K562 (cell line): Measurements from ENCODE around the gene DXO.
"Not testable (repeated sequence)": the region's sequence is repeated elsewhere in the genome, so short reads cannot be mapped to it uniquely, and the experiment has no call there.

Experiments used
- ATF1 ChIP-seq, 2 experiments: fragments of 450-650 bp in 1 of 2; IDR thresholded peaks; 2 replicates each; pipeline ENCODE4 v1.6.1; 2016; ENCODE audit warnings: missing compliant biosample characterization in 1 of 2, missing genetic modification characterization in 1 of 2
- ATF3 ChIP-seq, 2 experiments: fragments of 450-650 bp in 1 of 2; sonication (generic) in 1 of 2; formaldehyde crosslinking in 1 of 2; IDR thresholded peaks in 1 of 2; conservative IDR thresholded peaks in 1 of 2; 2 replicates each; pipeline versions ENCODE4 v1.6.1 to v1.8.1; 2016 to 2023; ENCODE audit warnings: mild to moderate bottlenecking in 2 of 2, moderate library complexity in 2 of 2, inconsistent platforms in 1 of 2, missing genetic modification reagents in 1 of 2
- ELF1 ChIP-seq: fragments of 200-800 bp; sonication (Bioruptor generic); IDR thresholded peaks from 2 replicates; pipeline ENCODE4 v1.6.1; 2016; ENCODE audit warnings: missing genetic modification characterization, missing compliant biosample characterization
- KLF6 ChIP-seq: fragments of 250-450 bp; sonication (Bioruptor Pico); IDR thresholded peaks from 2 replicates; pipeline ENCODE4 v1.4.0; 2020; ENCODE audit warnings: mild to moderate bottlenecking, moderate library complexity, borderline replicate concordance
- YY1 ChIP-seq, 3 experiments: IDR thresholded peaks; 2 replicates each; pipeline ENCODE4 v1.6.1; 2011; ENCODE audit warnings: low read length in 2 of 3, mild to moderate bottlenecking in 2 of 3, moderate library complexity in 2 of 3, borderline replicate concordance in 1 of 3, control low read depth in 1 of 3, low read depth in 1 of 3; ENCODE audit not compliant: insufficient read depth in 3 of 3, insufficient replicate concordance in 2 of 3, control insufficient read depth in 1 of 3, insufficient read length in 1 of 3; ENCODE audit errors: extremely low read depth in 1 of 3
- ZNF263 ChIP-seq: sonication (generic); formaldehyde crosslinking; IDR thresholded peaks from 2 replicates; pipeline ENCODE4 v1.8.0; 2022; ENCODE audit warnings: mild to moderate bottlenecking, missing genetic modification reagents, borderline replicate concordance
- TF ChIP-seq, protein P1 (sequence below): fragments of 250-450 bp; sonication (Bioruptor Pico); IDR thresholded peaks from 2 replicates; pipeline ENCODE4 v1.6.1; 2021; ENCODE audit warnings: mild to moderate bottlenecking

GRCh38 chr6:31996385-31996784 lies 24.4 kb upstream of the DXO start:
- not testable (repeated sequence) for TF ChIP-seq ZNF263 (CRISPR knock-in tag); ATF3 (IDR thresholded peaks at IDR 0.05); ATF3 (CRISPR knock-in tag; conservative IDR thresholded peaks at IDR 0.05); ELF1 (tag); ATF1 (CRISPR knock-in tag; IDR thresholded peaks at IDR 0.05); ATF1 (tag; IDR thresholded peaks at IDR 0.05); YY1 (IDR thresholded peaks at IDR 0.05; ENCODE audit: borderline replicate concordance in 1 of 3, control insufficient read depth in 1 of 3, extremely low read depth in 1 of 3, insufficient read depth in 3 of 3, insufficient read length in 1 of 3, insufficient replicate concordance in 2 of 3, low read depth in 1 of 3, low read length in 2 of 3); KLF6 (CRISPR knock-in tag)
- TF ChIP-seq, protein P1, sequence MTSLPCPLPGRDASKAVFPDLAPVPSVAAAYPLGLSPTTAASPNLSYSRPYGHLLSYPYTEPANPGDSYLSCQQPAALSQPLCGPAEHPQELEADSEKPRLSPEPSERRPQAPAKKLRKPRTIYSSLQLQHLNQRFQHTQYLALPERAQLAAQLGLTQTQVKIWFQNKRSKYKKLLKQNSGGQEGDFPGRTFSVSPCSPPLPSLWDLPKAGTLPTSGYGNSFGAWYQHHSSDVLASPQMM = not testable (repeated sequence)
